GM12878 (cell line): ENCODE measurements around the gene BRAF. TPM values are rescaled to one million over a fixed set of nuclear protein-coding genes. Genes with fewer than 3 reads are reported as not detected.

Source experiments
- EED ChIP-seq: sonication (generic); IDR thresholded peaks from 2 replicates; pipeline ENCODE4 v1.6.1; 2016; ENCODE audit warnings: antibody characterized with exemption, low read depth
- EGR1 ChIP-seq, 2 experiments: IDR thresholded peaks; 1 replicate in 1 of 2; 2 replicates in 1 of 2; pipeline ENCODE4 v1.6.1; 2011 to 2012; ENCODE audit warnings: low read depth in 2 of 2, low read length in 2 of 2, borderline replicate concordance in 1 of 2, mild to moderate bottlenecking in 1 of 2, moderate library complexity in 1 of 2
- ESRRA ChIP-seq: IDR thresholded peaks from 2 replicates; pipeline ENCODE4 v1.6.1; 2012; ENCODE audit warnings: mild to moderate bottlenecking, low read length, improper control_type of control experiment
- LARP7 ChIP-seq: fragments of 450-650 bp; IDR thresholded peaks from 2 replicates; pipeline ENCODE4 v1.6.1; 2017; ENCODE audit warnings: mild to moderate bottlenecking
- NFYA ChIP-seq: IDR thresholded peaks from 2 replicates; pipeline ENCODE4 v1.6.1; 2011; ENCODE audit warnings: low read depth, mild to moderate bottlenecking, low read length, improper control_type of control experiment, borderline replicate concordance
- NKRF ChIP-seq: fragments of 450-650 bp; conservative IDR thresholded peaks from 2 replicates; pipeline ENCODE4 v1.6.1; 2017; ENCODE audit warnings: mild to moderate bottlenecking, moderate library complexity
- RB1 ChIP-seq: fragments of 450-650 bp; formaldehyde crosslinking; IDR thresholded peaks from 2 replicates; pipeline ENCODE4 v1.6.1; 2017; ENCODE audit warnings: mild to moderate bottlenecking, borderline replicate concordance
- RELA ChIP-seq: fragments of 450-650 bp; IDR thresholded peaks from 2 replicates; pipeline ENCODE4 v1.8.0; 2014; ENCODE audit warnings: borderline replicate concordance; ENCODE audit not compliant: partially characterized antibody
- REST ChIP-seq: IDR thresholded peaks from 2 replicates; pipeline ENCODE4 v1.6.1; 2012; ENCODE audit warnings: mild to moderate bottlenecking, low read depth, low read length
- SREBF1 ChIP-seq: IDR thresholded peaks from 2 replicates; pipeline ENCODE4 v1.6.1; 2012; ENCODE audit warnings: mild to moderate bottlenecking, low read length
- ZBED1 ChIP-seq: IDR thresholded peaks from 2 replicates; pipeline ENCODE4 v1.6.1; 2016; ENCODE audit warnings: borderline replicate concordance
- ZBTB33 ChIP-seq: fragments of 450-650 bp; IDR thresholded peaks from 2 replicates; pipeline ENCODE4 v1.6.1; 2017; ENCODE audit warnings: mild to moderate bottlenecking
- ZBTB4 ChIP-seq: fragments of 450-650 bp; formaldehyde crosslinking; IDR thresholded peaks from 2 replicates; pipeline ENCODE4 v1.4.0; 2022; ENCODE audit warnings: mild to moderate bottlenecking, moderate library complexity
- ZNF207 ChIP-seq: fragments of 450-650 bp; IDR thresholded peaks from 2 replicates; pipeline ENCODE4 v1.6.1; 2014; ENCODE audit warnings: antibody characterized with exemption, mild to moderate bottlenecking, borderline replicate concordance
- polyA plus RNA-seq, 11 experiments: library from polyadenylated mRNA; depleted of rRNA in 4 of 11; unstranded in 6 of 11; stranded (reverse) in 5 of 11; fragments of >200 nt; fragmentation: Nextera tagmentation in 4 of 11; fragmentation: Illumina TruSeq in 1 of 11; extraction: Ambion mirVana in 4 of 11; extraction: Trizol in 1 of 11; gene quantifications; 1 replicate in 1 of 11; 2 replicates in 10 of 11; pipeline versions ENCODE4 v1.2.1 to v1.2.3, GENCODE V29; 2011 to 2016; ENCODE audit warnings: inconsistent platforms in 2 of 11, missing spikeins in 2 of 11, low read depth in 1 of 11
- total RNA-seq, 4 experiments: library from RNA; depleted of rRNA in 3 of 4; stranded (reverse); fragments of >200 nt in 3 of 4; fragmentation: Illumina TruSeq in 1 of 4; extraction: Trizol in 1 of 4; gene quantifications; 2 replicates each; pipeline versions ENCODE4 v1.2.1 to v1.2.3, GENCODE V29; 2013 to 2021

Gene BRAF
- total and polyA plus RNA-seq, 10 of the 15 experiments (the other 5 are each of a cell fraction or from before 2014, with no cell fraction given) = 2.6 to 31.0 (median 10.6) TPM

GRCh38 chr7:140676306-140676705 is 248.4 kb downstream of the BRAF start (continued):
- 0 out of 2 replicates have a peak, but pooled peaks have one; percentile 7 for TF ChIP-seq LARP7
- TF ChIP-seq NKRF = no peak
- no peak for TF ChIP-seq ZBTB33
- no peak for TF ChIP-seq ZNF207
- TF ChIP-seq SREBF1 = no peak
- TF ChIP-seq REST = no peak
- no peak for TF ChIP-seq ZBTB4
- no peak for TF ChIP-seq ZBED1
- TF ChIP-seq NFYA = no peak
- TF ChIP-seq EED = no peak
- no peak for TF ChIP-seq RELA
- no peak for TF ChIP-seq ESRRA
- no peak for TF ChIP-seq EGR1 (IDR thresholded peaks at IDR 0.05; ENCODE audit: borderline replicate concordance in 1 of 2, low read depth in 2 of 2, low read length in 2 of 2)
- TF ChIP-seq RB1 = no peak; the same call in 1 of the 2 replicates
- TF ChIP-seq, all 136 proteins: peak for 26
